Ishikawa (cell line): ENCODE results near the gene IL17RD.

ENCODE experiments used
- CREB1 ChIP-seq: IDR thresholded peaks from 2 replicates; pipeline ENCODE4 v1.6.1; 2012; ENCODE audit warnings: low read depth
- EGR1 ChIP-seq: IDR thresholded peaks from 2 replicates; pipeline ENCODE4 v1.6.1; 2012
- EP300 ChIP-seq: IDR thresholded peaks from 2 replicates; pipeline ENCODE4 v1.6.1; 2012; ENCODE audit warnings: borderline replicate concordance
- RAD21 ChIP-seq: IDR thresholded peaks from 2 replicates; pipeline ENCODE4 v1.6.1; 2012; ENCODE audit warnings: low read depth
- ZBTB7A ChIP-seq: IDR thresholded peaks from 2 replicates; pipeline ENCODE4 v1.6.1; 2012; ENCODE audit warnings: low read depth
- TF ChIP-seq, protein P1 (sequence below): IDR thresholded peaks from 2 replicates; pipeline ENCODE4 v1.6.1; 2012
- TF ChIP-seq, protein P2 (sequence below): IDR thresholded peaks from 2 replicates; pipeline ENCODE4 v1.6.1; 2012

DNA sequence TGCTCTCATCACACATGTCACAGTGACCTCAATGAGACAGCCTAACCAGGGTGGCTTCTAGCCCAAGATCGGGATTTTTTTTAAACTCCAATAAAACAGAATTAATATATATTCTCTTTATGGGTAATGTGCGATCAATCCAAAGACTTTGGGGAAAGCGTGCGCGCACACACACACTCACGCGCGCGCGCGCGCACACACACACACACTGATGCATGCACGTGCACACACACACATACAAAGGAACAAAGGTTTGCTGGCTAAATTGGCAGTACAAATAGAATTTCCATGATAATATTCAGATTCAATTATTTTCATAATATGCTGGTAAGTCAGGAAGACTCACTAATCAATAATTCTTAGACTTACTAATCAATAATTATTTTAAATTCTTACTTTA is 19.3 kb downstream of the IL17RD start:
- TF ChIP-seq RAD21 (no peak), EGR1 (no peak), CREB1 (no peak), ZBTB7A (no peak), EP300 (no peak)
- TF ChIP-seq, protein P1, sequence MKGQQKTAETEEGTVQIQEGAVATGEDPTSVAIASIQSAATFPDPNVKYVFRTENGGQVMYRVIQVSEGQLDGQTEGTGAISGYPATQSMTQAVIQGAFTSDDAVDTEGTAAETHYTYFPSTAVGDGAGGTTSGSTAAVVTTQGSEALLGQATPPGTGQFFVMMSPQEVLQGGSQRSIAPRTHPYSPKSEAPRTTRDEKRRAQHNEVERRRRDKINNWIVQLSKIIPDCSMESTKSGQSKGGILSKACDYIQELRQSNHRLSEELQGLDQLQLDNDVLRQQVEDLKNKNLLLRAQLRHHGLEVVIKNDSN, result no peak
- TF ChIP-seq, protein P2, sequence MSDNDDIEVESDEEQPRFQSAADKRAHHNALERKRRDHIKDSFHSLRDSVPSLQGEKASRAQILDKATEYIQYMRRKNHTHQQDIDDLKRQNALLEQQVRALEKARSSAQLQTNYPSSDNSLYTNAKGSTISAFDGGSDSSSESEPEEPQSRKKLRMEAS, result no peak
